SK-N-SH (cell line): ENCODE results near the gene TMEM209. TPM values are rescaled to one million over a fixed set of nuclear protein-coding genes. Genes with fewer than 3 reads are reported as not detected.

Experiments used
- CTCF ChIA-PET: fragments of 300-600, 350-600 bp; formaldehyde crosslinking; extraction: SDS; loops from one replicate; lab custom pipeline; 2021; lab: Yijun Ruan, JAX
- POLR2A ChIA-PET: fragments of 350-600 bp; sonication (Branson Sonifier 250); formaldehyde crosslinking; extraction: SDS; loops from one replicate; lab custom pipeline; 2020; ENCODE audit warnings: antibody characterized with exemption, inconsistent platforms; lab: Yijun Ruan, JAX
- DNase-seq: peaks from one replicate; pipeline ENCODE4 v3.0.0; 2012
- H2AFZ ChIP-seq: fragments of 200-600 bp; sonication (generic); 2 replicates; pipeline ENCODE4 v1.8.1; 2016; ENCODE audit warnings: antibody characterized with exemption, mild to moderate bottlenecking, low read depth
- H3F3A ChIP-seq: fragments of 200-600 bp; sonication (generic); replicated peaks from 2 replicates; pipeline ENCODE3; 2016; ENCODE audit warnings: antibody characterized with exemption, mild to moderate bottlenecking; ENCODE audit not compliant: insufficient read depth
- H3K27ac ChIP-seq, 2 experiments: fragments of 200-500 bp in 1 of 2; fragments of 200-600 bp in 1 of 2; sonication (Bioruptor generic) in 1 of 2; sonication (generic), shearing (Covaris generic) in 1 of 2; 2 replicates each; pipeline versions ENCODE4 v1.5.1 to v1.6.1; 2014 to 2016; ENCODE audit warnings: low read depth in 2 of 2, inconsistent platforms in 1 of 2, low read length in 1 of 2, mild to moderate bottlenecking in 1 of 2, mixed read lengths in 1 of 2
- H3K27me3 ChIP-seq: fragments of 200-600 bp; sonication (generic), shearing (Covaris generic); 2 replicates; pipeline ENCODE4 v1.6.1; 2016; ENCODE audit warnings: mixed run types; ENCODE audit not compliant: insufficient read depth
- H3K36me3 ChIP-seq, 2 experiments: fragments of 200-500 bp in 1 of 2; fragments of 200-600 bp in 1 of 2; sonication (Bioruptor generic) in 1 of 2; sonication (generic) in 1 of 2; replicated peaks in 1 of 2; 2 replicates each; pipeline versions ENCODE3 to v1.5.1; 2014 to 2016; ENCODE audit warnings: low read length in 1 of 2, mild to moderate bottlenecking in 1 of 2; ENCODE audit not compliant: insufficient read depth in 2 of 2, control insufficient read depth in 1 of 2
- H3K4me1 ChIP-seq, 2 experiments: fragments of 200-500 bp in 1 of 2; fragments of 200-600 bp in 1 of 2; sonication (Bioruptor generic) in 1 of 2; sonication (generic), shearing (Covaris generic) in 1 of 2; 2 replicates each; pipeline versions ENCODE4 v1.5.1 to v1.6.1; 2014 to 2016; ENCODE audit warnings: low read depth in 1 of 2, low read length in 1 of 2, mixed run types in 1 of 2; ENCODE audit not compliant: insufficient read depth in 2 of 2, control insufficient read depth in 1 of 2
- H3K4me2 ChIP-seq: fragments of 200-600 bp; sonication (generic), shearing (Covaris generic); 2 replicates; pipeline ENCODE4 v1.6.1; 2017; ENCODE audit warnings: mixed run types
- H3K4me3 ChIP-seq, 2 experiments: fragments of 200-500 bp in 1 of 2; fragments of 200-600 bp in 1 of 2; sonication (Bioruptor generic) in 1 of 2; sonication (generic), shearing (Covaris generic) in 1 of 2; 2 replicates each; pipeline versions ENCODE4 v1.5.1 to v1.8.1; 2014 to 2016; ENCODE audit warnings: low read depth in 2 of 2, inconsistent platforms in 1 of 2, low read length in 1 of 2, mild to moderate bottlenecking in 1 of 2, mixed read lengths in 1 of 2, moderate library complexity in 1 of 2
- H3K79me2 ChIP-seq: fragments of 200-600 bp; sonication (generic); 2 replicates; pipeline ENCODE4 v1.8.1; 2017; ENCODE audit warnings: mild to moderate bottlenecking; ENCODE audit not compliant: insufficient read depth
- H3K9ac ChIP-seq: fragments of 200-600 bp; sonication (generic); 2 replicates; pipeline ENCODE4 v1.6.1; 2017; ENCODE audit warnings: mixed run types
- H3K9me2 ChIP-seq: fragments of 200-600 bp; sonication (generic); 2 replicates; pipeline ENCODE4 v1.6.1; 2017; ENCODE audit warnings: mixed run types
- H3K9me3 ChIP-seq: fragments of 200-600 bp; sonication (generic); 2 replicates; pipeline ENCODE4 v1.6.1; 2017; ENCODE audit warnings: mixed run types, mild to moderate bottlenecking, moderate library complexity
- H4K20me1 ChIP-seq: fragments of 200-600 bp; sonication (generic); 2 replicates; pipeline ENCODE4 v1.6.1; 2017; ENCODE audit warnings: mild to moderate bottlenecking, mixed run types; ENCODE audit not compliant: insufficient read depth
- ELF1 ChIP-seq: IDR thresholded peaks from 2 replicates; pipeline ENCODE4 v1.4.0; 2012
- EP300 ChIP-seq, 2 experiments: IDR thresholded peaks; 2 replicates each; pipeline versions ENCODE4 v1.4.0 to v1.6.1; 2012; ENCODE audit warnings: borderline replicate concordance in 1 of 2, low read depth in 1 of 2, low read length in 1 of 2
- EZH2phosphoT487 ChIP-seq: fragments of 200-600 bp; sonication (generic); IDR thresholded peaks from 2 replicates; pipeline ENCODE4 v1.6.1; 2017; ENCODE audit warnings: low read depth, mixed run types, mild to moderate bottlenecking, antibody characterized with exemption, moderate library complexity, borderline replicate concordance
- FOSL2 ChIP-seq: IDR thresholded peaks from 2 replicates; pipeline ENCODE4 v1.4.0; 2012; ENCODE audit warnings: low read depth, mild to moderate bottlenecking, moderate library complexity, borderline replicate concordance
- FOXJ3 ChIP-seq: sonication (generic); formaldehyde crosslinking; IDR thresholded peaks from 2 replicates; pipeline ENCODE4 v1.5.1; 2020; ENCODE audit warnings: mild to moderate bottlenecking, missing genetic modification reagents
- GABPA ChIP-seq: IDR thresholded peaks from 2 replicates; pipeline ENCODE4 v1.4.0; 2012; ENCODE audit warnings: low read depth, mild to moderate bottlenecking
- GATA2 ChIP-seq: sonication (generic); formaldehyde crosslinking; IDR thresholded peaks from 2 replicates; pipeline ENCODE4 v1.5.0; 2020; ENCODE audit warnings: mild to moderate bottlenecking, missing genetic modification reagents
- JUND ChIP-seq: IDR thresholded peaks from 2 replicates; pipeline ENCODE4 v1.4.0; 2012
- MEF2A ChIP-seq: IDR thresholded peaks from 2 replicates; pipeline ENCODE4 v1.4.0; 2012; ENCODE audit warnings: low read depth, borderline replicate concordance
- MXI1 ChIP-seq: IDR thresholded peaks from 2 replicates; pipeline ENCODE4 v1.6.1; 2012; ENCODE audit warnings: mild to moderate bottlenecking, low read depth, low read length, improper control_type of control experiment
- NFIC ChIP-seq: IDR thresholded peaks from 2 replicates; pipeline ENCODE4 v1.4.0; 2012; ENCODE audit warnings: borderline replicate concordance
- NRF1 ChIP-seq: IDR thresholded peaks from 2 replicates; pipeline ENCODE4 v1.6.1; 2012; ENCODE audit warnings: low read depth, mild to moderate bottlenecking, low read length
- POLR2AphosphoS5 ChIP-seq: IDR thresholded peaks from 2 replicates; pipeline ENCODE4 v1.6.1; 2012; ENCODE audit warnings: low read depth, low read length
- RAD21 ChIP-seq: IDR thresholded peaks from 2 replicates; pipeline ENCODE4 v1.6.1; 2012; ENCODE audit warnings: mild to moderate bottlenecking, low read length
- RCOR1 ChIP-seq: fragments of 150-350 bp; IDR thresholded peaks from 2 replicates; pipeline ENCODE4 v1.6.1; 2017; ENCODE audit warnings: antibody characterized with exemption, low read length
- SMC3 ChIP-seq: IDR thresholded peaks from 2 replicates; pipeline ENCODE4 v1.6.1; 2012; ENCODE audit warnings: low read depth, low read length, improper control_type of control experiment
- TEAD4 ChIP-seq: IDR thresholded peaks from 2 replicates; pipeline ENCODE4 v1.4.0; 2012; ENCODE audit warnings: mild to moderate bottlenecking, borderline replicate concordance; ENCODE audit not compliant: insufficient read depth
- WGBS: methylation state at CpG from one replicate; pipeline ENCODE4 v1.1.6; 2017; ENCODE audit warnings: low lambda C conversion rate; 5-methylcytosine and 5-hydroxymethylcytosine counted together
- polyA plus RNA-seq, 3 experiments: library from polyadenylated mRNA; depleted of rRNA; stranded (reverse); fragments of >200 nt; gene quantifications; 2 replicates each; pipeline ENCODE4 v1.2.3, GENCODE V29; 2012
- TF ChIP-seq, protein P1 (sequence below): fragments of 200-600 bp; sonication (generic); IDR thresholded peaks from 2 replicates; pipeline ENCODE4 v1.6.1; 2017; ENCODE audit warnings: antibody characterized with exemption, mild to moderate bottlenecking, moderate library complexity
- TF ChIP-seq, protein P2 (sequence below): IDR thresholded peaks from 2 replicates; pipeline ENCODE4 v1.4.0; 2012; ENCODE audit warnings: low read depth

Gene TMEM209
- polyA plus RNA-seq, 1 of the 3 experiments (the other 2 are of a cell fraction), result 14.9 TPM

GRCh38 chr7:130154501-130155317 lies 50.5 kb downstream of the TMEM209 start:
- 54% methylated on average over 29 of the region's 31 CpGs for WGBS
- H3K9ac ChIP-seq, result no peak overlapping the region

GRCh38 chr7:130154131-130154500 lies 51.1 kb downstream of the TMEM209 start:
- H3K27ac ChIP-seq, result peak overlapping the region in 1 of 2 experiments; percentile 11; a peak in 2 of 4 replicates
- no peak overlapping the region for H3K9ac ChIP-seq
- peak; percentile 23; the same call in 1 of the 2 replicates for TF ChIP-seq SMC3
- no peak for TF ChIP-seq EZH2phosphoT487
- TF ChIP-seq RAD21, result peak; percentile 42
- H3K36me3 ChIP-seq, result peaks cover 0 to 3% of the 10 kb centered on the region in 2 experiments
- CTCF ChIA-PET, result interaction anchor here (0.8 to 3.0 kb wide), 13 partner anchors 9 to 570 kb away, joined by 3 to 20 read pairs (median 4); no protein-coding TSS in a partner anchor
- H3K9me2 ChIP-seq, result no peaks in the 10 kb centered on the region
- peaks cover 0 to 16% of the 10 kb centered on the region in 2 experiments; a peak in 1 of 4 replicates for H3K4me1 ChIP-seq
- no peaks in the 10 kb centered on the region for H3K79me2 ChIP-seq
- POLR2A ChIA-PET, result interaction anchor here (1.8 to 2.8 kb wide), 2 partner anchors 12 to 51 kb away, joined by 13 to 19 read pairs; partner anchors contain the start of gene TMEM209
- no peaks in the 10 kb centered on the region for H3K9me3 ChIP-seq
- DNase-seq, result no peak
- H3K4me3 ChIP-seq, result no peak overlapping the region
- peaks cover 4% of the 10 kb centered on the region for H3F3A ChIP-seq
- no peaks in the 10 kb centered on the region for H3K27me3 ChIP-seq
- WGBS, result 38% methylated on average over 5 of the region's 6 CpGs
- no peaks in the 10 kb centered on the region for H4K20me1 ChIP-seq
- no peak overlapping the region for H2AFZ ChIP-seq
- H3K4me2 ChIP-seq, result no peak overlapping the region

More at GRCh38 chr7:130154501-130155317, 50.5 kb downstream of the TMEM209 start:
- TF ChIP-seq FOSL2 (no peak), POLR2AphosphoS5 (no peak), GATA2 (no peak; the same call in 1 of the 2 replicates), RCOR1 (peak; percentile 84), FOXJ3 (CRISPR knock-in tag) (peak; percentile 95), GABPA (no peak), NRF1 (0 out of 2 replicates have a peak, but pooled peaks have one; percentile 3), MXI1 (peak; percentile 92), NFIC (peak; percentile 62), ELF1 (no peak), EP300 (IDR thresholded peaks at IDR 0.05; ENCODE audit: borderline replicate concordance in 1 of 2, low read depth in 1 of 2, low read length in 1 of 2) (peak in 1 of 2 experiments; percentile 71; a peak in 2 of 4 replicates), MEF2A (no peak), TEAD4 (no peak), JUND (no peak)
- TF ChIP-seq, protein P1, sequence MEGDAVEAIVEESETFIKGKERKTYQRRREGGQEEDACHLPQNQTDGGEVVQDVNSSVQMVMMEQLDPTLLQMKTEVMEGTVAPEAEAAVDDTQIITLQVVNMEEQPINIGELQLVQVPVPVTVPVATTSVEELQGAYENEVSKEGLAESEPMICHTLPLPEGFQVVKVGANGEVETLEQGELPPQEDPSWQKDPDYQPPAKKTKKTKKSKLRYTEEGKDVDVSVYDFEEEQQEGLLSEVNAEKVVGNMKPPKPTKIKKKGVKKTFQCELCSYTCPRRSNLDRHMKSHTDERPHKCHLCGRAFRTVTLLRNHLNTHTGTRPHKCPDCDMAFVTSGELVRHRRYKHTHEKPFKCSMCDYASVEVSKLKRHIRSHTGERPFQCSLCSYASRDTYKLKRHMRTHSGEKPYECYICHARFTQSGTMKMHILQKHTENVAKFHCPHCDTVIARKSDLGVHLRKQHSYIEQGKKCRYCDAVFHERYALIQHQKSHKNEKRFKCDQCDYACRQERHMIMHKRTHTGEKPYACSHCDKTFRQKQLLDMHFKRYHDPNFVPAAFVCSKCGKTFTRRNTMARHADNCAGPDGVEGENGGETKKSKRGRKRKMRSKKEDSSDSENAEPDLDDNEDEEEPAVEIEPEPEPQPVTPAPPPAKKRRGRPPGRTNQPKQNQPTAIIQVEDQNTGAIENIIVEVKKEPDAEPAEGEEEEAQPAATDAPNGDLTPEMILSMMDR, result peak; percentile 45
- TF ChIP-seq, protein P2, sequence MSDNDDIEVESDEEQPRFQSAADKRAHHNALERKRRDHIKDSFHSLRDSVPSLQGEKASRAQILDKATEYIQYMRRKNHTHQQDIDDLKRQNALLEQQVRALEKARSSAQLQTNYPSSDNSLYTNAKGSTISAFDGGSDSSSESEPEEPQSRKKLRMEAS, result no peak
- peak; percentile 98 for DNase-seq
- Histone ChIP-seq H2AFZ (no peak overlapping the region), H3K9me2 (no peaks in the 10 kb centered on the region), H3K4me2 (no peak overlapping the region), H3K79me2 (no peaks in the 10 kb centered on the region), H3K9me3 (no peaks in the 10 kb centered on the region), H3K36me3 (peaks cover 0 to 7% of the 10 kb centered on the region in 2 experiments), H4K20me1 (no peaks in the 10 kb centered on the region), H3K4me1 (peaks cover 0 to 16% of the 10 kb centered on the region in 2 experiments; a peak in 1 of 4 replicates), H3K27ac (peak overlapping the region in 1 of 2 experiments; percentile 48; a peak in 2 of 4 replicates), H3K27me3 (no peaks in the 10 kb centered on the region), H3K4me3 (no peak overlapping the region; a peak in 1 of 4 replicates), H3F3A (peaks cover 4% of the 10 kb centered on the region)
- ChIA-PET CTCF (interaction anchor here (0.6 to 3.0 kb wide), 16 partner anchors 9 to 569 kb away, joined by 3 to 20 read pairs (median 4); no protein-coding TSS in a partner anchor), POLR2A (interaction anchor here (1.8 to 2.8 kb wide), 2 partner anchors 13 to 51 kb away, joined by 13 to 19 read pairs; partner anchors contain the start of gene TMEM209)
